HG03457 (cell line): ENCODE results near the gene TPO.
"Not testable (repeated sequence)": the region's sequence is repeated elsewhere in the genome, so short reads cannot be mapped to it uniquely, and the experiment has no call there.

Experiments used
- ATAC-seq: cut with Tn5 transposase; IDR thresholded peaks from one replicate; pipeline ENCODE4 v1.9.1; 2021; ENCODE audit warnings: moderate number of reproducible peaks; ENCODE audit not compliant: unreplicated experiment

Gene TPO

DNA sequence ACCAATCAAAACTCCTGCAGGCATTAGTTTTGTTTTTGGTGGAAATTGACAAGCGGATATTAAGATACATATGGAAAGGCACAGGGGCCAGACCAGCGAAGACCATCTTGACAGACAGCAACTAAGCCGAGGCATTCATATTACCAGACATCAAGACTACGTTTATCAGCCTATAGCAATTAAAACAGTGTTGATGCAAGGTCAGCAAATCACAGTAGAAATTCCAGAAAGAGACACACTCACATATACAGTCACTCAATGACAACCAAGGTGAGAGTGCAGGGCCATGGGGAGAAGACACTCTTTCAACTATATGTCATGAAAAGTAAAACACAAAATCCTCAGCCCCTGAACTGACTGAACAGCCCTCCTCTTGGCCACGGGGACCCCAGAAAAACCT is 164.6 kb downstream of the TPO start:
- no peak for ATAC-seq

- not testable (repeated sequence) for ATAC-seq
Measured at GRCh38 chr2:1581257-1581964, 168.1 kb downstream of the TPO start.

- ATAC-seq = no peak
Measured at GRCh38 chr2:1581965-1582625, 168.8 kb downstream of the TPO start.

- ATAC-seq = no peak
Measured at GRCh38 chr2:1582891-1583341, 169.7 kb downstream of the TPO start.

- ATAC-seq = no peak
Measured at GRCh38 chr2:1584051-1584531, 170.8 kb downstream of the TPO start.

DNA sequence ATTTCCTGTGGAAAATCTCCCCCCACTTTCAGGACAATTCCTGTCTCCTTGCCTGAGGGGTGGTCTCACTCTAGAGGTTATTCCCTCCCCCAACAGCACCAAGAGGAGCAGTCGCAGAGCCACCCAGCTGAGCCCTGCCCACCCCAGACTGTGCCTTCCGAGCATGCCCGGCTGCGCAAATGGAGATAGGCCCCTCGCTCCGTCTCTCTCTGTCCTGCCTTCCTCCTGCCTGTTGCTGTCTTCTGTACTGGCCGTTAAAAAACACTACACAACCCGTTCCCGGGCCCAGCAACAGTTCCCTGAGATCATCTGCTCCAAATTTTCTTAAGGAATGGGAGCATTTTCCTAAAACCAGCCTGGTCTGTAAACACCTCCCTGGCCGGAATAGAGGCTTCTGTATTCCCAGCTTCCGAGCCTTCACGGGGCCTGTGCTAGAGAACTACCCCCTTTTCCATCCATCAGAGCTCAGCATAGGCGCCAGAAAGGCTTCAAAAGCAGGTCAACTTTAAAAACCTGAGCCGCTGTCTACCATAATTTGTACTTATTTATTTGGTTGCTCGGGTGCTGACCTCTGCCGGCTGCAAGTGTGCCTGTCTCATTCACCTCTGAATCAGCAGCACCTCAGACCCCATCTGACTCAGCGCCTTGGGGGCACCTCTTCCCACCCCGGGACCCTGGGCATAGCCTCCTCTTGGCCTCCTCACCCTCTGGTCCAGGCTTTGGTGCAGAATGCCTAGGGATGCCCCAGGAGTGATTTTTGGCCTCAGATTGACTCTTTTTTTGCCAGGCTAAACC is 171.6 kb downstream of the TPO start:
- ATAC-seq = no peak

- ATAC-seq = no peak
Measured at GRCh38 chr2:1585635-1586034, 172.4 kb downstream of the TPO start.

DNA sequence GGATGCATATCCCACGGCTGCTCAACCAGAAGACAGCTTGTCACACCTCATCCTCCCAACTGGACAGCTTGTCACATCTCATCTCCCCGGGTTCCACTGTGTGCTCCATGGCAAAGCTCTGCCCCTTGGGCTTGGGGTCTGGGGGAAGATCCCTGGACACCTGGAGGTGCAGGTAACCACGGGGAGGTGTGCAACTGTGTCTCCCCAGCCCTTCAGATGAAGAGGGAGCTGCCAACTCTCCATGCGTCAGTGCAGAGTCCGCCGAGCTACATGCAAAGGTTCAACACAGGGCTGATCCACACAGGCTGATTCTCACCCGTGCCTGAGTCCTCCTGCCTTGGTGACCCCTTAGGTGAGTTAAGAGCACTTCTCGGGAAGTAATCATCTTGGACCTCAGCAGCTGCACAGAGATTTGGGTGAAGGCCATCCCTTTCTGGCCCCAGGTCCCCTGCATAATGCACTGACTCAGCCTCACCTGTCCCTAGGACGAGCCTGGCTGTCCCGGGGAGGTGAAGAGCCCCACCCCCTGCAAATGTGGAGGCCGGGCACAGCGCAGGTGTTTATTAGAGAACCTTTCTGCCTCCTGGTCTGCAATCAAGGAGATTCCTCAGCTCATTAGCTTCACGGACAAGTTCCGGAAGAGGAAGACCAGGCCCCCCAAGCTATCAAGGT is 173.1 kb downstream of the TPO start:
- ATAC-seq = no peak

DNA sequence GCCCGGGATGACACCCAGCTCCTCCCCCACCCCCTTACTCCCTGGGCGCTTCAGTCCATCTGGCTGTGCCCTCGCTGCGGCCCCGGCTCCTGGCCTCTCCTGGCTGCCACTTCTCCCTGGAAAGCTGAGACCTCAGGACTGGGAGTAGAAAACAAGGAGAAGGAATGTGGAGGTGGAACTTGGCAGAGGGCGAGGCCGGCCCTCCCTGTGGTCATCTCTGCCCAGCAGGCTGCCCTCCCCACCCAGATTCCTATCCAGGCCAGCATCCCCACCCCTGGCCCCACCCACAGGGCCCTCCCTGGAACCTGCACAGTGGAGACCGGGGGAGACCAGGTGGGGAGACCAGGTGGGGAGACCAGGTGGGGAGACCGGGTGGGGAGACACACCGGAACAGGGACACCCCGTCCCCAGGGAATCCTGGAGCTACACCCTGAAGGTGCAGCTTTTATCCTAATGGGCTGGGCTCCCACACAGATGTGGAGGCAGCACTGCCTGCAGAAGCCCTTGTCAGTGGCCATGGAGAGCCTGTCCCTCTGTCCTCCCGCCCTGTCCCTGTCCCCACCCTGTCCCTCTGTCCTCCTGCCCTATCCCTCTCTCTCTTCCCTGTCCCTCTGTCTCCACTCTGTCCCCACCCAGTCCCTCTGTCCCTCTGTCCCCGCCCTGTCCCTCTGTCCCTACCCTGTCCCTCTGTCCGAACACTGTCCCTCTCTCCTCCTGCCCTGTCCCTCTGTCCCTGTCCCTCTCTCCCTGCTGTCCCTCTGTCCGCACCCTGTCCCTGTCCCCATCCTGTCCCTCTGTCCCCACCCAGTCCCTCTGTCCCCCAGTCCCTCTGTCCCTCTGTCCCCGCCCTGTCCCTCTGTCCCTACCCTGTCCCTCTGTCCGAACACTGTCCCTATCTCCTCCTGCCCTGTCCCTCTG is 173.9 kb downstream of the TPO start:
- ATAC-seq = no peak

GRCh38 chr2:1588051-1588977 is 175.1 kb downstream of the TPO start:
- ATAC-seq = no peak

GRCh38 chr2:1588978-1589621 is 175.8 kb downstream of the TPO start:
- no peak for ATAC-seq

DNA sequence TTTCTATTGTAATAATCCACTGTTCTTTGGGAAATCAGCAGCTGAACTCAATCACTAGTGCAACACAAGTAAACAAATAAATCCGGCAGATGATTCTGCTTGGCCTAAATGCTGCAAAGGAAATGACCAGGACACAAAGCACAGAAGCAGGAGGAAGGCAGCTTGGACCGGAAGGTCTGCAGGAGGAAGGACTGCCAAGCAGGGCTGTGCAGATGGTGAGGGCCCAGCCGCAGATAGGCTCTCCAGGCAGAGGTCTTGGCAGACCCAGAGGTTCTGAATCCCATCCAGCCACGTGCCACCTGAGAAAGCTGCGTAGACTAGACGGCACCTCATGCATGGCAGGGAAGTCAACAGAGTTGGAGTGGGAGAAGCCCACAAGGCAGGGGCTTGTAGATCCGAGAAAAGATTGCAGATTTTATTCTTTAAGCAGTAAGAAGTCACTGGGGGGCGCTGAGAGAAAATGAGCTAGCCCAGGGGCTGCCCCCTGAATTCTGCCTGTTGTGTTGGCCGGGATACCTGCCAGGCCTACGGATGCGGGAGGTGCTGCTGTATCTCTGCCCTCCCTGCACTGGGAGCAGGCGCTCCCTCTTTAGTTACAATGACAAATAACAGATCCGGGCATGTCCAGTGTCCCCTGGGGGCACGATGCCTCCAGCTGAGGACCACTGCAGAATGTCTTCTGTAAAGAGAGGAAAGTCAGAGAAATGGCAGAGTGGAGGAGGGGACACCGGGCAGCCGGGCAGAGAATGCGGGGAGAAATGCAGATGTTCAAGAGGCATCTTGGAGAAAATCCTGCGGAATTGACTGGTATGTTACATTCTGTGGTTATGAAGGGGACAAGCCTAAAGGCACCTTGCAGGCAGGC is 177.6 kb downstream of the TPO start:
- ATAC-seq = no peak

DNA sequence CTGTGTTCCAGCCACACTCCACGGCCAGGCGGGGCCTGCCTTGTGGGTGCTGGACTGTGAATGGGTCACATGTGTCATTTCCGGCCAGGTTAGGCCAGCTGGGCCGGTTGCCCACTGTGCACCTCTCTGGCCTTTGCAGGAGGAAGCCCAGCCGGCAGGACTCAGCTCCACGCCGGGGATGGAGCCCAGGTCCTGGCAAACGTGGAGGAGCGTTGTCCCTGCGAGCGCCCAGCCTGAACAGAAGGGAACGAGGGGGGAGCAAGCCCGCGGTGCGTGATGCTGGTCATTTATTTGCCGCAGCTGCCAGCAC is 178.2 kb downstream of the TPO start:
- ATAC-seq = no peak
